Measurements from ENCODE around the gene FAM200B. TPM values are rescaled to one million over a fixed set of nuclear protein-coding genes. Genes with fewer than 3 reads are reported as not detected.

Gene FAM200B
- polyA plus RNA-seq, 1 donor (not counting 4 experiments of a cell fraction or from before 2014, with no cell fraction given), result 36.6 TPM

GRCh38 chr4:15674926-15675325 lies 6.7 kb upstream of the FAM200B start:
- no peak overlapping the region for H3K4me2 ChIP-seq (ENCODE audit: control insufficient read depth, extremely low read depth, insufficient read depth, low read depth, low read length)
- DNase-seq (ENCODE audit: low read depth, low spot score) (no peak), FAIRE-seq (no peak)
- no peaks in the 10 kb centered on the region for H3K9me1 ChIP-seq (ENCODE audit: control insufficient read depth, extremely low read depth, insufficient read depth, low read length)
- no peak overlapping the region for H3K27ac ChIP-seq (ENCODE audit: control insufficient read depth, insufficient read depth, low read length)
- peaks cover 89% of the 10 kb centered on the region for H3K79me2 ChIP-seq (ENCODE audit: control insufficient read depth, insufficient read depth, low read length)
- no peak for TF ChIP-seq CTCF (optimal IDR thresholded peaks at IDR 0.05 in 1 of 3, IDR thresholded peaks at IDR 0.05 in 1 of 3, conservative IDR thresholded peaks at IDR 0.05 in 1 of 3; ENCODE audit: extremely low read depth in 1 of 3, insufficient read depth in 2 of 3, low read length in 3 of 3)
- no peak for TF ChIP-seq EZH2 (IDR thresholded peaks at IDR 0.05; ENCODE audit: low read length)
- H2AFZ ChIP-seq (ENCODE audit: control insufficient read depth, low read length), result no peak overlapping the region
- H3K9me3 ChIP-seq (ENCODE audit: control insufficient read depth, low read depth, low read length), result no peaks in the 10 kb centered on the region
- no peak overlapping the region for H3K9ac ChIP-seq (ENCODE audit: control insufficient read depth, extremely low read depth, insufficient read depth, low read length)
- no peaks in the 10 kb centered on the region for H4K20me1 ChIP-seq (ENCODE audit: control insufficient read depth, extremely low read depth, insufficient read depth, low read length)
- H3K4me1 ChIP-seq (ENCODE audit: control insufficient read depth, extremely low read depth, insufficient read depth, low read length), result peaks cover 51% of the 10 kb centered on the region
- dilution Hi-C loops (cut with MboI; ENCODE audit: extremely low pct_ligation_motif_present, low sequenced_read_pairs), result no loop called here
- no peaks in the 10 kb centered on the region for H3K27me3 ChIP-seq (ENCODE audit: control insufficient read depth, extremely low read depth, insufficient read depth, low read length)
- H3K36me3 ChIP-seq (ENCODE audit: control insufficient read depth in 2 of 2, extremely low read depth in 1 of 2, insufficient read depth in 2 of 2, low read length in 2 of 2), result peaks cover 0 to 12% of the 10 kb centered on the region in 2 experiments
- H3K4me3 ChIP-seq (ENCODE audit: control insufficient read depth in 2 of 3, extremely low read depth in 1 of 3, insufficient read depth in 2 of 3, low read depth in 1 of 3, low read length in 3 of 3), result no peak overlapping the region

- Histone ChIP-seq H3K79me2 (ENCODE audit: control insufficient read depth, insufficient read depth, low read length) (peaks cover 89% of the 10 kb centered on the region), H3K4me2 (ENCODE audit: control insufficient read depth, extremely low read depth, insufficient read depth, low read depth, low read length) (no peak overlapping the region), H2AFZ (ENCODE audit: control insufficient read depth, low read length) (no peak overlapping the region), H3K9ac (ENCODE audit: control insufficient read depth, extremely low read depth, insufficient read depth, low read length) (no peak overlapping the region), H3K4me3 (ENCODE audit: control insufficient read depth in 2 of 3, extremely low read depth in 1 of 3, insufficient read depth in 2 of 3, low read depth in 1 of 3, low read length in 3 of 3) (no peak overlapping the region), H3K27ac (ENCODE audit: control insufficient read depth, insufficient read depth, low read length) (no peak overlapping the region), H3K36me3 (ENCODE audit: control insufficient read depth in 2 of 2, extremely low read depth in 1 of 2, insufficient read depth in 2 of 2, low read length in 2 of 2) (peaks cover 0 to 12% of the 10 kb centered on the region in 2 experiments), H3K9me1 (ENCODE audit: control insufficient read depth, extremely low read depth, insufficient read depth, low read length) (no peaks in the 10 kb centered on the region), H3K27me3 (ENCODE audit: control insufficient read depth, extremely low read depth, insufficient read depth, low read length) (no peaks in the 10 kb centered on the region), H3K4me1 (ENCODE audit: control insufficient read depth, extremely low read depth, insufficient read depth, low read length) (peaks cover 51% of the 10 kb centered on the region), H4K20me1 (ENCODE audit: control insufficient read depth, extremely low read depth, insufficient read depth, low read length) (no peaks in the 10 kb centered on the region), H3K9me3 (ENCODE audit: control insufficient read depth, low read depth, low read length) (no peaks in the 10 kb centered on the region)
- TF ChIP-seq CTCF (optimal IDR thresholded peaks at IDR 0.05 in 1 of 3, IDR thresholded peaks at IDR 0.05 in 1 of 3, conservative IDR thresholded peaks at IDR 0.05 in 1 of 3; ENCODE audit: extremely low read depth in 1 of 3, insufficient read depth in 2 of 3, low read length in 3 of 3), result no peak
- FAIRE-seq (no peak), DNase-seq (ENCODE audit: low read depth, low spot score) (no peak)
- dilution Hi-C loops (cut with MboI; ENCODE audit: extremely low pct_ligation_motif_present, low sequenced_read_pairs), result no loop called here
These were observed 6.3 kb upstream of the FAM200B start for GRCh38 chr4:15675356-15675755.

Measured in keratinocyte (primary cell).